ENCODE data around the gene UBAC1. TPM values are rescaled to one million over a fixed set of nuclear protein-coding genes. Genes with fewer than 3 reads are reported as not detected.

Gene UBAC1
- total and polyA plus RNA-seq, 10 of the 15 experiments (the other 5 are each of a cell fraction or from before 2014, with no cell fraction given) = 16.7 to 54.6 (median 38.5) TPM

DNA sequence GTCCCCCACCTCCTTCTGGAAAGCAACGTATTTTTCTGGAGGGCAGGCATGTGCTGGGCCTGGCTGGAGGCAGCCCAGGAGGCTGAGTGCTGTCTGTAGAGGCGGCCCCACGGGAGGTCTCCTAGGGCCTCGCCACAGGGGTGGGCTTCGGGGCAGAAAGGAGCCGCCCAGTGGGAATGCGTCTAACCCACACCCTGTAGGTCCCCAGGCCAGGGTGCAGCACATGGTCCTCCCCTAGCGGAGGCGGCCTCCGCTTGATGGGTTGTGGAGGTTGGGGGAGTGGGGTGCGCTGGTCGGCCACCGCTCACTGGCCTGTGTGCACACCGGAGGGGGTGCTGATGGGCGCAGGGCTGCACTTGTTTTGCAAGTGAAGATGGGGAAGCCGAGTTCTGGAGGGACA, 48.3 kb upstream of the UBAC1 start (continued):
- no peak for TF ChIP-seq FOS (IDR thresholded peaks at IDR 0.05; ENCODE audit: borderline replicate concordance, extremely low read depth, insufficient read length)
- no peak for TF ChIP-seq RBBP5 (conservative IDR thresholded peaks at IDR 0.05)
- TF ChIP-seq, protein P1, sequence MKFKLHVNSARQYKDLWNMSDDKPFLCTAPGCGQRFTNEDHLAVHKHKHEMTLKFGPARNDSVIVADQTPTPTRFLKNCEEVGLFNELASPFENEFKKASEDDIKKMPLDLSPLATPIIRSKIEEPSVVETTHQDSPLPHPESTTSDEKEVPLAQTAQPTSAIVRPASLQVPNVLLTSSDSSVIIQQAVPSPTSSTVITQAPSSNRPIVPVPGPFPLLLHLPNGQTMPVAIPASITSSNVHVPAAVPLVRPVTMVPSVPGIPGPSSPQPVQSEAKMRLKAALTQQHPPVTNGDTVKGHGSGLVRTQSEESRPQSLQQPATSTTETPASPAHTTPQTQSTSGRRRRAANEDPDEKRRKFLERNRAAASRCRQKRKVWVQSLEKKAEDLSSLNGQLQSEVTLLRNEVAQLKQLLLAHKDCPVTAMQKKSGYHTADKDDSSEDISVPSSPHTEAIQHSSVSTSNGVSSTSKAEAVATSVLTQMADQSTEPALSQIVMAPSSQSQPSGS (IDR thresholded peaks at IDR 0.05; ENCODE audit: low read length) = no peak

DNA sequence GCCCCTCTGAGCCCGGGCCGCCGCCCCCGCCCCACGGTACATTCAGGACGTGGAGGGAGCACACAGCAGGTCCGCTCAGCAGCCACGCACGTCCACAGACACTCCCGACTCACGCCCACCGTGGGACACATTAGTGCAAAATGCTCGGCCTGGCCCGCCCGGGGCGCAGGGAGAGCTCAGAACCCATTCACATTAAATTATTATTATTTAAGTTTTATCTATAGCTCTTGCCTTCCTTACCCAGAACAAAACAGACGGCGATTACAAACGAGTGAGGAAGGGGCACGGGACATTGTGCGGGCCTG, 47.5 kb upstream of the UBAC1 start:
- no peak for ATAC-seq
- H3K9me3 ChIP-seq (replicated peaks; ENCODE audit: control insufficient read depth, insufficient read depth, low read length) = no peaks in the 10 kb centered on the region; the same call in 2 of the 3 replicates
- ChIA-PET POLR2A (no interaction called here), CTCF (no interaction called here), SMC1A (ENCODE audit: uncharacterized antibody, unreplicated experiment) (no interaction called here), RAD21 (ENCODE audit: unreplicated experiment) (no interaction called here)
- in situ Hi-C loops (cut with MboI) = no loop called here
- FAIRE-seq = no peak
- TF ChIP-seq KAT2A (conservative IDR thresholded peaks at IDR 0.05; ENCODE audit: control insufficient read depth, low read depth, low read length) = no peak
- TF ChIP-seq, protein P2, sequence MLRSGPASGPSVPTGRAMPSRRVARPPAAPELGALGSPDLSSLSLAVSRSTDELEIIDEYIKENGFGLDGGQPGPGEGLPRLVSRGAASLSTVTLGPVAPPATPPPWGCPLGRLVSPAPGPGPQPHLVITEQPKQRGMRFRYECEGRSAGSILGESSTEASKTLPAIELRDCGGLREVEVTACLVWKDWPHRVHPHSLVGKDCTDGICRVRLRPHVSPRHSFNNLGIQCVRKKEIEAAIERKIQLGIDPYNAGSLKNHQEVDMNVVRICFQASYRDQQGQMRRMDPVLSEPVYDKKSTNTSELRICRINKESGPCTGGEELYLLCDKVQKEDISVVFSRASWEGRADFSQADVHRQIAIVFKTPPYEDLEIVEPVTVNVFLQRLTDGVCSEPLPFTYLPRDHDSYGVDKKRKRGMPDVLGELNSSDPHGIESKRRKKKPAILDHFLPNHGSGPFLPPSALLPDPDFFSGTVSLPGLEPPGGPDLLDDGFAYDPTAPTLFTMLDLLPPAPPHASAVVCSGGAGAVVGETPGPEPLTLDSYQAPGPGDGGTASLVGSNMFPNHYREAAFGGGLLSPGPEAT (IDR thresholded peaks at IDR 0.05; ENCODE audit: low read depth) = no peak
- H3K4me3 ChIP-seq = no peak overlapping the region
- H3K4me2 ChIP-seq (ENCODE audit: control insufficient read depth, insufficient read depth) = no peak overlapping the region
- H3K27me3 ChIP-seq (replicated peaks in 1 of 2; ENCODE audit: control insufficient read depth in 2 of 2, insufficient read depth in 2 of 2, low read length in 1 of 2) = no peaks in the 10 kb centered on the region
- peaks cover 0 to 8% of the 10 kb centered on the region in 2 experiments; a peak in 2 of 4 replicates for H3K36me3 ChIP-seq (ENCODE audit: control insufficient read depth in 2 of 2, insufficient read depth in 2 of 2, low read length in 1 of 2)
- no peak overlapping the region for H3K9ac ChIP-seq (ENCODE audit: control insufficient read depth, insufficient read depth, low read length)
- 70% methylated on average over 21 of the region's 21 CpGs for WGBS (ENCODE audit: insufficient coverage, insufficient replicate concordance, low lambda C conversion rate, missing lambda C conversion rate)
- DNase-seq (ENCODE audit: low read depth, low spot score) = no peak
- no peaks in the 10 kb centered on the region for H3K4me1 ChIP-seq (ENCODE audit: control insufficient read depth, insufficient read depth, low read length)
- H4K20me1 ChIP-seq (ENCODE audit: control insufficient read depth, insufficient read depth) = no peaks in the 10 kb centered on the region; the same call in 1 of the 2 replicates
- TSS peak; percentile 44 for BruUV-seq (replicated peaks)
- H3K27ac ChIP-seq (ENCODE audit: control insufficient read depth, insufficient read depth) = no peak overlapping the region
- no peak overlapping the region for H2AFZ ChIP-seq (ENCODE audit: control insufficient read depth, low read depth, low read length)
- intact Hi-C loops (cut with micrococcal nuclease; ENCODE audit: unreplicated experiment) = no loop called here
- no peaks in the 10 kb centered on the region for H3K79me2 ChIP-seq (ENCODE audit: control insufficient read depth, insufficient read depth, low read length)
